ENCODE results near the gene ACSL5.

GRCh38 chr10:112363696-112364688 lies 9.9 kb upstream of the ACSL5 start:
- no peak for TF ChIP-seq CTCF (IDR thresholded peaks at IDR 0.05; ENCODE audit: low read length)
- TF ChIP-seq EZH2 (IDR thresholded peaks at IDR 0.05; ENCODE audit: borderline replicate concordance, low read length): no peak

Measured in OCI-LY1 (cell line).